GM18517 (cell line): ENCODE data around the gene GMDS.
A peak's percentile ranks its signal among the peaks of the same experiment; 100 is the strongest.

Source experiments
- ATAC-seq: cut with Tn5 transposase; IDR thresholded peaks from one replicate; pipeline ENCODE4 v1.9.1; 2021; ENCODE audit warnings: mild to moderate bottlenecking, moderate library complexity; ENCODE audit not compliant: unreplicated experiment

GMDS gene

DNA sequence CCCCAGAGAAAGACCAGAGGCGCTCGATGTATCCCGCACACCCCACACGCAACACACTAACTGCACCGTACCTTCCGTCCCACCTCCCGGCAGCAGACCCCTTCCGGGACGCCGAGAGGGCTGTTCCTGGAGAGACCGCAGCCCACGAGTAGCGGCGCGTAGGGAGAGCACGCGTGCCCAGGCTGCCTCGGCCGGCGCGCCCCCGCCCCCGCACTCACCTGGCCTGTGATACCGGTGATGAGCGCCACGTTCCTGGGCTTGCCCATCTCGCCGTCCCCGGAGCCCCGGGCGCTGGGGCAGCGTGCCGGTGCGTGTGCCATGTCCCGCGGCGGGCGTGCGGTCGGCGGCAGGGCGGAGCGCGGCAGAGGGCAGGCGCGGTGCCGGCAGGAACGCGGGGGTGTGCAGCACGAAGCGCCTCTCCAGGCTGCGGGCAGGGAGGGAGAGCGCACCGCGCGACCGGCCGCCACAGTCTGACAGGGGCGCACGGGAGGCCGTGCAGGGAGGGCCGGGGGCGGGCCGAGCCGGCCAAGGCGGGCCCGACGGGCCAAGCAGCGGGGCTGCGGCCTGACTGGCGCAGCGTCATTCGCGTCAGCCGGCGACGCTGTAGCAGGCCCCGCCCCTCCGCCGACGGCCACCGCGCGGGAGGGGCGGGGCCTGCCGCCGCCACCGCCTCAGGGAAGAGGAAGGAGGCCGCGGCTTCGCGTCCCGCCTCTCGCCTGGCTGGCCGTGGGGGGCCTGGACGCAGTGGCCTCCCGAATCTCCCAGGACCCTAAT is at the start of gene GMDS:
Gene GMDS, minus strand, starts transcription at position 503 of the 774 bp plus-strand sequence.
- peak; percentile 86 for ATAC-seq

DNA sequence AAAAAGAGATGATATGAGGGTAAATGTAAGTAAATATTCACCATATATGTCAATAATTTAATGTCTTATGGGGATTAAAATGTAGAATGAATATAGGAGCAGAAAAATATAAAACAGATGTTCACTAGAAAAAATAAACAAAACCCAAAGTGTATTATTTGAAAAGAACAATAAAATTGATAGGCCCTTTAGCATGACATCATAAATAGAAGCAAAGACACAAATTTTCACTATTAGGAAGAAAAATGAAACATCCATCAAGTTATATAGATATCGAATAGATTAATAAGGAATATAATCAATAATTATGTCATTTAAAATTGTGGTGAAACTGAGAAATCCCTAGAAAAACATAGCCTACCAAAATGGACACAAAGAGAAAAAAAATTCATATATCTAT is 40.1 kb upstream of the GMDS start:
- no peak for ATAC-seq

DNA sequence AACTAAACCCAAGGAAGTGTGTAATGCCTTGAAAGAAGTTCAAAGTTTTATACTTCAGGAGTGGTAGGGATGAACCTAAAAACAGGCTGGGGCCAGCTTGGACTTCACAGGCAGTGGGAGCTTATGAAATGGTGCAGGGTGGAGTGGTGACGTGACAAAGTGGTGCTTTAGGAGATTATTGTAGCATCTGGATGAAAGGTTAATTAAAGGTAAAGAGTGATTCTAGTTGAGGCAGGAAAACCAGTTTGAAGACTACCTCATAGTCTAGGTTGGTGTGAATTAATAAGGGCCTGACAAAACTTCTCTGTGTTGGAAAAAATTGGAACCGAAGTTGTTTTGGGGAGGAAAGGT is 30.5 kb upstream of the GMDS start:
- ATAC-seq, result no peak

DNA sequence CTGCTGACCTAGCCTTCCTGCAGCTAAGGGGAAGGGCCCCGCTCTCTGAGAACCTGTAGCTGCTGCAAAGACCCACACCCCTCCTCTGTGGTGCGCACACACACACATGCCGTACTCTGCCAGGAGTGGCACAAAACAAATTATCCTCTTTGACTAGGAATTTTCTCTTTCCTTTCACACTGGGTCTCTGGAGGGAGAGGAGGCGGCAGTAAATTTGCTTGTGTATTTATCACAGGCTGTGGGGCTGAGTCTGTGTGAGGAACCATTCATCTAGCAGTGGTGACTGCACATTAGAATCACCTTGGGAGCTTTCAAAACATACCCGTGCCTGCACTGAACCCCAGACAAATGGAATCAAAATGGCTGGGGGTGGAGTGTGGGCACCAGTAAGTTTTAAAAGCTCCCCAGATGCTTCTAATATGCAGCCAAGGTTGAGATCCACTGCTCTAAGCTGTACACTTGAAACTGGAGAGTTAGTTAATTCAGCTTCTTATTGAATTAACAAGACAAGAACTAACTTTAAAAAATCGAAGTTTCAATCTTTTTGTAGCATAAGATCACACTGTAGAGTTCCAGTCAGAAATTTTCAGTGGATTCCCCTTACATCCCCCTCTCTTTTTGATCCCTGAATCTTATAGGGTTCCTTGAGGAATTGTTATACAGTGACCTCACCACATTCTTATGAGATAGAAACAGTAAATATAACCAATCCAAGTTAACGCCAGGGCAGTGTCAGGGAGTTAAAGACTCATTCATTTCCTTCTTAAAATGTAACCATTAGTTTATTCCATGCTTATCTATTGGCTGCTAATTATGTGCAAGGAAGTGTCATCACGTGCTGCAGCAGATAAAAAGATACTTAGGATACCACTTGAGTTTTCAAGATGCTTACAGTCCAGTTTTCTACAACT is 29.8 kb upstream of the GMDS start:
- no peak for ATAC-seq

DNA sequence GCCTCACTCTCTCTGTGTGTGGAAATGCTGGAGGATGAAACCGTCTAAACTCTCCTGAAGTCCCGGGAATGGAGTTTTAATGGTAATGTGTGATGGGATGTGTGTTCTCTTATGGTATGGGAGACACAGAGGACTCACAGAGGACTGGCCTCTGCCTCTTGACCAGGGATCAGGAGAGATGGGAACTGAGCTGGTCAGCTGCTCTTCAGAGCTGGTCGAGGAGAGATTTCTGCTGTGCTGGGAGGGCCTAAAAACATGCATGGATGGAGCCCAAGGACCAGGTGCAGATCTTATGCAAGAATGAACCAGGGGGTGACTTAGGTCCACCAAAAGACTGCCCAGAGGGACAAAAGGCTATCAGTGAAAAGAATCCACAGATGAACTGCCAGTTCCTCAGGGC is 27.3 kb upstream of the GMDS start:
- ATAC-seq, result no peak

DNA sequence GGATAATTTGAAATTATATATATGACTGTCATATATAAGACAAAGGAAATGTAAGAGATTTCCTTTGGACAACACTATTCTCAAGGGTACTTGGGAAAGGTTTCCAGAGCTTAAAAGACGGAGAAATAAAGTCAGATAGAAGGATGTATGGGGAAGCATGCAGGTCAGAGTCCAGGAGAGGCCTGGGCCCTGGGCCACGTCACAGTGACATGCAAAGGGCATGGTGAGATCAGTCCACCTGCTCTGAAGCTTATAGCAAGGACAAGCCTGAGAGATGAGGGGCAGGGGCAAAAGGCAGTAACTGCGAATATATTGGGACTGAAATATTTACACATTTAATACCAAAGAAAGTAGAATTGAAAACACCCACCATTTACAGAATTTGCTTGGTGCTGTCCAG is 24.6 kb upstream of the GMDS start:
- no peak for ATAC-seq

DNA sequence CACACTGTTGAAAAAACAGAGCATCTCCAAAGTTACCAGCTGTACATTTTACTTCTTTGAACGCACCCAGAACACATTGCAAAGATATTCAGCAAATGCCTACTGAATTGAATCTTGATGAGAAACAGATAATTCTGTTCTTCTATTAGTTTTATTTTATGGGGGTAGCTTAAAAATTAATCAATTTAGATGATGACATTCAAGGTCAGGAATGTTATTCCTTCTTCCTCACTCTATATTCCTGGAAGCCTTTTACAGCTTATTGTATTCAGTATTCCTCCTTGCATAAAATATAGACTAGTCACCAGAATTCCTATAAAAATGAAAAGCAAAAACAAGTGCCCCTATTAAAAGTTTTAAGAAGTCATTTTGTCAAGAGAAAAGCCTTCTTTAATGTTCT is 21.4 kb upstream of the GMDS start:
- no peak for ATAC-seq

DNA sequence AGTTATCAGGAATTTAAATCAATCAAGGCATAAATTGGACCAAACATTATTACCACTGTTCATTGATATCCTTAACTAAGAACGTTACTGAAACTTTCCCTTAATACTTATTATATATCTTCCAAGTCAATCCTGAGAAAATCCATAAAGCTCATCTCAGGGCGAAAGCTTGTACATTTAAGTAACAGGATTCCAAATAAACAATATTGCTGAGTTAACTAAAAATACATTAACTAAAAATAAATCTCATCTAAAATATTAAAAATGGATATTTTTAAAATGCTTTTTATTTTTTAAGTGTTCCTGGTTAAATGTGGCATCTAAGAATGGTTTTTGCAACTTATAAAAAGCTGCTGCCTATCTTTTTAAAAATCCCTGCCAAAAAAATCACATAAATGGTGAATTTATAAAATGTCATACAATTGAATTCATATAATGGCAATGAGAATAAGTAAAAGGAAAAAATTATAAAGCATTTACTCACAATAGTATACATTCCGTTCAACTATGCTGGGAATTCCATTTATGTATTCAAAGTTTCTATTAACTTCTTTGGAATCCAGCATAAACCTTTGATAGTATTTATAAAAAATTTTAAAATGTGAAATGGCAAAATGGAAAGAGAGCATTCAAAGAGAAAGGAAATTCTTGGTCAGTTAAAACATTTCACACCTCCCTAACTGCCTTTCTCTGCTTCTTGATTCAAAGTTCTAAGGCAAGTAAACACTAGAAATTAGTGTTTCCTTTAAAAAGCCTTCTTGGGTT is 20.8 kb upstream of the GMDS start:
- no peak for ATAC-seq

DNA sequence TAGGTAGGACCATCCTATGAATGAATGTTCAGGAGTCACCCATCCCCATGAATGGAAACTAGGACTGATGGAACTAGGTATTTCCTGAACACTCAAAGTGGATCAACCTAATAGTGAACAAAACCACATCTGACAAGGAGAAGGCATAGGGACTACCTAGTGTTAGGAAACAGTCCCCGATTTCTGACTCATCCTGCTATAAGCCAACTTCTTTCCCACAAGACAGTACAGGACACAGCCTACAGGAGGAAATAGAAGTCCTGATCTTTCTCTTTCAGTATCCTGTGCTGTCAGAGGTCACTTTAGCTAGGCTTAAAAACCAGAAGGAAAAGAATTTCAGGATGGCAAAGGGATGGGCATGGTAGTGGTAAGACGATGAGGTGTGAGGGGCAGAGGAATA is 19.5 kb upstream of the GMDS start:
- no peak for ATAC-seq

DNA sequence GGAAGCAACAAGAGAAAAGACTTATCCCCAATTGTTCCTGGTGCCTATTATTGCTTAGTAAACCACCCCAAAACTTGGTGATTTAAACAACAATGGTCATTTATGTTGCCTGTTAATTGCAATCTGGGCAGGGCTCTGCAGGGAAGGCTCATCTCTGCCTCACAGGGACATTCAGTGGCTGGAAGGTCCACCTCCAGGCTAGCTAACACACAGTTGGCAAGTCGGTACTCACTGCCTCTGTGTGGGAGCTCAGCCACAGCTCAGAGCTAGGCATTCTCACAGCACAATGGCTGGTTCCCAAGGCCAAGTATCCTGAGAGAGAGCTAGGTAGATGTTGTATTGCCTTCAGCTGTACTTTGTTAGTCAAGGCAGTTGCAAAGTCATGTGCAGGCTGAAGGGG is 18.5 kb upstream of the GMDS start:
- no peak for ATAC-seq

DNA sequence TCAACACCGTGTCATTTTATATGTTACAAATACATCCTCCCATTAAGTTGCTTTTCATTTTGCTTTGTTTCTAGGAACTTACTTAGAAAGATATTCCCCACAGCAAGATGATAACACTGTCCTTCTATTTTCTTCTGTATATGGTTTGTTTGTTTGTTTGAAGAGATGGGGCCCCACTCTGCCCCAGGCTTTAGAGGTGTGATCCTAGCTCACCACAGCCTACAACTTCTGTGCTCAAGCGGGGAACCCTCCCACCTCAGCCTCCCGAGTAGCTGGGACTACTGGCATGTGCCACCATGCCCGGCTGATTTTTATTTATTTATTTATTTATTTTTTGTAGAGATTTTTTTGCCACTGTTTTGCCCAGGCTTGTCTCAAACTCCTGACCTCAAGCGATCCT is 14.2 kb upstream of the GMDS start:
- ATAC-seq, result no peak

DNA sequence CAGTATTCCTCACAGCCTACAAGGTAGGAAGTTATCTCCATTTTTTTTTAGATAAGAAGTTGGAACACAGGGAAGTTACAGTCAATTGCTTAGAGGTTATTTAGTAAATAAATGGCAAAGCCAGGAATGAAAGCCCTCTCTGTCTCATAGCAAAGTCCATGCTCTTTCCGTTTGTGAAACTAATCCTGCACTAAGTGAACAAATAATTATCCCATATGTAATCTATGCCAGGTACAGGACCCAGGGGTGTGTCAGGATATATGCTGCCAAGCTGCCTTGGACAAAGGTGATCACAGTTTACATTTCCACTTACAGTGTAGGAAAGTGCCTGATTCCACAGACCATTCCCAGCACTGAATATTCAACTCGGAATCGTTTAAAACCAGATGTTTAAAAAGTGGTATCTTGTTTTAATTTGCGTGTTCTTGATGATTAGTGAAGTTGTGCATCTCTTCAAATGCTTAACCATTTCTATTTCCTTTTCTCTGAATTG is 13.6 kb upstream of the GMDS start:
- no peak for ATAC-seq

DNA sequence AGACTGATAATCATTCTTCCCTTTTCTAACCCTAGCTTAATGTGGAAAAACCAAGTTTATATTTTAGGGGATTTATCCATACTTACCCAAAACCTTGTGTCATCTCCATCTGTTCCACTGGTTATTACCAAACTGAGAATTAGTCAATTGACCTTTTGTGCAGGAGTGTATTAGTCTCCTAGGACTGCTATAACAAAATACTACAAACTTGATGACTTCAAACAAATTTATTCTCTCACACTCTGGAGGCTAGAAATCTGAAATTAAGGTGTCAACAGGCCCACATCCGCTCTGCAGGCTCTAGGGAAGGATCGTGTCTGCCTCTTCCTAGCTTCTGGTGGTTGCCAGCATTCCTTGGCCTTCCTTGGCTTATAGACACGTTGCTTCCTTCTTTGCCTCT is 12.7 kb upstream of the GMDS start:
- ATAC-seq, result no peak

DNA sequence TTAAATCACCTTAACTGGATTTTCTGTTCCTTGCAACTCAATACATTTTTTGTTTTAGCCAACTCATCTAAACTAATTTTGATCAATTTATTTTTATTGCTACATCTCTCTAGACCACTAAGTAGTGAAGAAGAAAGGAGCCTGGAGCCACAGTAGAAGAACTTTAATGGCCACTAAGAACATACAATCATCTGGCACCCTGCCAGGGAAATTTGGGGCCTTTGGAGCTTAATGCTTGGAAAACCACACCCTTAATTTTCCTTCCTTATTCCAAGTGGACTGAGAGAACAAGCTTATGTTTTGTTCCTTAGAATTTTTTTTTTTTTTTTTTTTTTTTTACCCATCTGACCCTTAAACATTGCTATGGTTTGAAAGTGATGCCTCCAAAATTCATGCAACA is 12.0 kb upstream of the GMDS start:
- ATAC-seq, result no peak

DNA sequence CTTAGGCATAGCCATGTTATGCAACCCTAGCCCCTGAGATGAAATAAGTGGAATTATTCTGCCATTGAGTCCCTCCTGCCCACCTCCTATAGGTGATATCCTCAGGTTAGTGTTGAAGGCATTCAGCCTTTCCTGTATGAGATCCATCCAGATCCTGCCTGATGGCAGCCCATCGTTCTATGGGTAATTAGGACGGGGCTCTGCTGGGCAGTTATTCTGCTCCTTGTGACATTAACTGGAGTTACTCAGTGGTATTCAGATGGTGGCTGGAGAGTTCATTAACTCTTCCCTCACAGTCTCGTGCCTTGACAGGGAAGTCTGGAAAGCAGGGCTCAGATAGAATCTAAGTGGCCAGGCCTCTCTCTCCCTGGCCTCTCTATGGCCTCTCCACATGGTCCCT is 9.3 kb upstream of the GMDS start:
- ATAC-seq, result no peak

DNA sequence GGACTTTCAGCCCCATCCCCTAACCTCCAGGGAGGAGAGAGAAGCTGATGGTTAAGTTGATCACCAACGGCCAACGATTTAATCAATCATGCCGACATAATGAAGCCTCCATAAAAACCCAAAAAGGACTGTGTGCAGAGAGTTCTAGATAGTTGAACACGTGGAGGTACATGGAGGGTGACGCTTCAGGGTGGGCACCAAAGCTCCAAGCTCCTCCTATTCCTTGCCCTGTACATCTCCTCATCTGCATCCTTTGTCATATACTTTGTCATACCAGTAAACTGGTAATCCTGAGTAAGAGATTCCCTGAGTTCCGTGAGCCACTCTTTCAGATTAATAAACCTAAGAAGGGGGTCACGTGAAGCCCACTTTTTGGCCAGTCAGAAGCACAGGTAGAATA is 3.7 kb upstream of the GMDS start:
- no peak for ATAC-seq

DNA sequence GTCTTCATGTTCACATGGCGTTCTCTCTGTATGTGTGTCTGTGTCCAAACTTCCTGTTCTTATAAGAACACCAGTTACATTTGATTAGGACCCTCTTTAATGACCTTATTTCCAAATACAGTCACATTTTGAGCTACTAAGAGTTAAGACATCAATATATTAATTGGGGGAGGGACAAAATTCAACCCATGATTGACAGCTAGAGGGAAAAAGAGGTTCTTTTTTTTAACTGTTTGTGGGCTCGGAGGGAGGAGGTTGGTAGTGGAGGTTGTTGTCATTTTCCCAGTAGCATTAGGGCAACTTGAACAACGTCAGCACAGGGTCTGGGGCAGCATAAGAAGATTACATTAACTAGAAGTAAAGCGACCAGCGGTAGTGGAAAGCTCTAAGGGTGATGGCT is 2.3 kb upstream of the GMDS start:
- ATAC-seq, result no peak

DNA sequence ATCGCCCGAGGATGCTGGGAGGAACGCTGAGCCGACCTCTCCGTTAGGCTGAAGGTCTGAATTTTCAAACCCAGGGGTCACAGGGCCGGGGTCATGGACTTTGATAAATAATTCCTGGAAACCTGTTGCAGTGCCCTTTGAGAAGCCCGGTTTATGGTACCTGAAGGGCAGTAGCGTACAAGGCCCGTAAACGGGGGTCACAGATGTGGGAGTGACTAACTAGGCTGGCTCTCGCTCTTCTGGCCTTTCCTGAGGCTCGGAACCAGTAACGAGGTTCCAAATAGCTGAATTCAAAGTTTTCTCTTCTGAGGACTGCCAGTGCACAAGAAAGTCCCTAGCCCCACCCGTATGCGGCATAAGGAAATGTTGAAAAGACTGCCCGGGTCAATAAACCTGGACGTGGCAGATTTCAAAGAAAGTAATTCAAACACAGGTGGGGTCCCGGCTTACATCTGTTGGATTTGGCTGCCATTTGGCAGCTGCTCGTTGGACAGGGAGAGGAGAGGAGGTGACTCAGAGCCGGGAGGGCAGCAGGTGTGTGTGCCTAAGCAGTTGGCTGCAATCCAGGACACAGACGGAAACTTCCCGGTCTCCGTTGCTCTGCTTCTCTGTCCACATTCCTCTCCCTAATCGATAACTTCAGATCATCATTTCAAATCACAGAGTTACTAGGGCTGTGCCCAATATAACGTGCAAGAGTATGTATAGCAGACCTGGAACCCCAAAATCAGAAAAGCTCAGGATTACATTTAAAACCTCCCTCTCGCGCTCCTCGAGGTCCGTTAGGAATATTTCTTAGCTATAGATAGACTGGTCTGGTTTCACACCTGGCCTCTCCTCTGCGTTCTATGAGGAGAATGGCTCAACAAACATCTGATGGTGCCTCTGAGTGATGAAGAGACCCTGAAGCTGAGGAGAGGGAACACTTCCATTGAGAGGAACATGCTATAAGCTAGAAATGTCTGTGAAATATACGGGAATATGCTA is 765 bp upstream of the GMDS start:
- peak; percentile 20 for ATAC-seq

DNA sequence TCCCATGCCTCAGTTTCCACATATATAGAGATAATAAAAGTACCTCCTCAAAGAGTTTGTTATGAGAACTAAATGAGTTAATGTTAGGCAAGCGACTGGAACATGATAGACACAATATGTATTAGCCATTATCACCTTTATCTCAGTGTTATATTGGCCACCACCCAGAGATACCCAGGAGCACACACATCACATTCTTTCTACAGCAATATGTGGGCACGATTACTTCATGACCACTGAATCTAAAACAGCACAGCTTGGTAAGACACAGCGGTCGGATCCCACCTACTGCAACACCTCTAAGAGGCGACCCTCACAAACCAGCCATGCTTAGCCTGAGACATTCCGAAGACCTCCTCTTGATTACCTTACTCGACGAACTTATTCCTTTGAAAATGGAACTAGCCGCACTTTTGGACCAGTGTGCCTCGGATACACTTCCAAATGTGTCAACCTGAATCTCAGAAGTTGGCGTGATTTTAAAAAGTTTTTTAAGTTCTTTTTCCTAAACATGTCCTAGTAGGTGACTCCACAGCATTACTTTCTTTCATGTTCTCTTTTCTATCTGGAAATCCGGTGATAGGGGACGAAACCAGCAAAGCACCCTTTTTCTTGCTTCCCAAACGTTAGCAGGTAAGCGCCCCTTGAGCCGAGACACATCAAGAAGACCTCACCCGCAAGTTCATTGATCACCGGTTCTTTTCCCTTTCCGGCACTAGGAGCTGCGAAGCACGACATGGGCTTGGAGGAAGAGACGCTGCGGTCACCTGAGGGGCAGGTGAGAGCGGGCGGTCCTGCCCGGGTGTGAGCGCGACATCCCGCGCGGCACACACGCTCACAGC is 923 bp downstream of the GMDS start:
- no peak for ATAC-seq
